H1 (cell line): ENCODE measurements around the gene NOS1AP. TPM values are rescaled to one million over a fixed set of nuclear protein-coding genes. Genes with fewer than 3 reads are reported as not detected.

ENCODE experiments used
- ASH2L ChIP-seq: fragments of 200-600, 300-600 bp; sonication (generic); IDR thresholded peaks from one replicate; pipeline ENCODE4 v1.7.1; 2017; ENCODE audit warnings: low read length
- CBX8 ChIP-seq: fragments of 300-800, 300-1000 bp; sonication (generic); IDR thresholded peaks from 2 replicates; pipeline ENCODE4 v1.7.1; 2016; ENCODE audit warnings: low read depth, low read length, borderline replicate concordance
- E2F6 ChIP-seq: IDR thresholded peaks from 2 replicates; pipeline ENCODE4 v1.6.1; 2012; ENCODE audit warnings: inconsistent platforms
- EP300 ChIP-seq, 2 experiments: IDR thresholded peaks; 1 replicate in 1 of 2; 2 replicates in 1 of 2; pipeline ENCODE4 v1.6.1; 2011 to 2012; ENCODE audit warnings: low read depth in 2 of 2, low read length in 2 of 2, mild to moderate bottlenecking in 2 of 2, borderline replicate concordance in 1 of 2, inconsistent platforms in 1 of 2, moderate library complexity in 1 of 2
- MAFK ChIP-seq: IDR thresholded peaks from 2 replicates; pipeline ENCODE4 v1.6.1; 2012; ENCODE audit warnings: low read depth, mild to moderate bottlenecking, improper control_type of control experiment, low read length
- POLR2AphosphoS5 ChIP-seq: IDR thresholded peaks from 2 replicates; pipeline ENCODE4 v1.6.1; 2011; ENCODE audit warnings: low read depth, low read length
- SIX5 ChIP-seq: IDR thresholded peaks from 2 replicates; pipeline ENCODE4 v1.6.1; 2011; ENCODE audit warnings: mild to moderate bottlenecking, low read depth, low read length
- SP2 ChIP-seq: IDR thresholded peaks from 2 replicates; pipeline ENCODE4 v1.6.1; 2012; ENCODE audit warnings: mild to moderate bottlenecking, low read length, inconsistent platforms
- polyA plus RNA-seq, 7 experiments: library from polyadenylated mRNA; depleted of rRNA in 3 of 7; stranded (reverse) in 5 of 7; unstranded in 2 of 7; fragments of >200 nt in 5 of 7; fragments of 200-250 nt in 2 of 7; gene quantifications; 1 replicate in 5 of 7; 2 replicates in 1 of 7; 4 replicates in 1 of 7; pipeline versions ENCODE4 v1.2.1 to v1.2.3, GENCODE V29; 2011 to 2013; ENCODE audit warnings: missing spikeins in 2 of 7, mixed read lengths in 2 of 7
- total RNA-seq: library from RNA; stranded (reverse); fragmentation: NEBNext Ultra II Directional; extraction: Animal tissue kit (Norgen Biotek cat#: 25700); gene quantifications from 2 replicates; pipeline ENCODE4 v1.2.1, GENCODE V29; 2021

The NOS1AP gene
- total and polyA plus RNA-seq, 2 of the 8 experiments (the other 6 are each of a cell fraction or from before 2014, with no cell fraction given): 2.4 to 12.1 TPM

DNA sequence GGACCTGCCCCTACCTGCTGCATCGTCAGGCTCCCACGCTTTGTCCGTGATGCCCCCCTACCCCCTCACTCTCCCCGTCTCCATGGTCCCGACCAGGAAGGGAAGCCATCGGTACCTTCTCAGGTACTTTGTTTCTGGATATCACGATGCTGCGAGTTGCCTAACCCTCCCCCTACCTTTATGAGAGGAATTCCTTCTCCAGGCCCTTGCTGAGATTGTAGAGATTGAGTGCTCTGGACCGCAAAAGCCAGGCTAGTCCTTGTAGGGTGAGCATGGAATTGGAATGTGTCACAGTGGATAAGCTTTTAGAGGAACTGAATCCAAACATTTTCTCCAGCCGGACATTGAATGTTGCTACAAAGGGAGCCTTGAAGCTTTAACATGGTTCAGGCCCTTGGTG lies 298.3 kb downstream of the NOS1AP start (continued):
- no peak for TF ChIP-seq ASH2L
- TF ChIP-seq E2F6: no peak
- no peak for TF ChIP-seq MAFK
- no peak for TF ChIP-seq SIX5
- TF ChIP-seq SP2: no peak
- TF ChIP-seq EP300 (IDR thresholded peaks at IDR 0.05; ENCODE audit: borderline replicate concordance in 1 of 2, low read depth in 2 of 2, low read length in 2 of 2): no peak
- no peak for TF ChIP-seq CBX8
- no peak for TF ChIP-seq POLR2AphosphoS5
